H1 (cell line): ENCODE data around the gene CRYBG1. TPM values are rescaled to one million over a fixed set of nuclear protein-coding genes. Genes with fewer than 3 reads are reported as not detected.

ENCODE experiments used
- CTCF ChIA-PET: fragments of 300-600 bp; sonication (Branson Sonifier 250); formaldehyde crosslinking; loops from one replicate; lab custom pipeline; 2021; ENCODE audit not compliant: partially characterized antibody; lab: Charles Lee
- POLR2A ChIA-PET: fragments of 300-600 bp; sonication (Branson Sonifier 250); formaldehyde crosslinking; loops from one replicate; lab custom pipeline; 2021; ENCODE audit warnings: inconsistent platforms; ENCODE audit not compliant: partially characterized antibody; lab: Charles Lee
- DNase-seq, 2 experiments: peaks; one replicate each; pipeline versions ENCODE4 v3.0.0 to v3.0.0-alpha.2; 2010 to 2022; ENCODE audit warnings: low spot score in 2 of 2, low read depth in 1 of 2, mixed read lengths in 1 of 2
- FAIRE-seq: peaks from 2 replicates; lab custom pipeline; 2011; peaks lifted over from hg19 to GRCh38; lab: Jason Lieb, UNC
- H2AFZ ChIP-seq: 2 replicates; pipeline ENCODE4 v1.8.1; 2012; ENCODE audit warnings: low read length, inconsistent platforms
- H2AK5ac ChIP-seq: 2 replicates; pipeline ENCODE4 v1.6.1; 2013; ENCODE audit warnings: low read depth, low read length
- H2BK120ac ChIP-seq: replicated peaks from 2 replicates; pipeline ENCODE3; 2013; ENCODE audit warnings: low read depth, low read length, inconsistent platforms
- H2BK12ac ChIP-seq: 2 replicates; pipeline ENCODE4 v1.6.1; 2013; ENCODE audit warnings: low read depth, low read length
- H2BK15ac ChIP-seq: 2 replicates; pipeline ENCODE4 v1.6.1; 2013; ENCODE audit warnings: low read length
- H2BK20ac ChIP-seq: 2 replicates; pipeline ENCODE4 v1.6.1; 2013; ENCODE audit warnings: low read length
- H2BK5ac ChIP-seq: 2 replicates; pipeline ENCODE4 v1.6.1; 2013; ENCODE audit warnings: low read depth, low read length
- H3K14ac ChIP-seq: 2 replicates; pipeline ENCODE4 v1.6.1; 2013; ENCODE audit warnings: inconsistent platforms; ENCODE audit not compliant: insufficient read length
- H3K18ac ChIP-seq: 2 replicates; pipeline ENCODE4 v1.6.1; 2013; ENCODE audit warnings: low read length; ENCODE audit errors: extremely low read depth
- H3K23ac ChIP-seq: 2 replicates; pipeline ENCODE4 v1.6.1; 2013; ENCODE audit warnings: inconsistent platforms; ENCODE audit not compliant: insufficient read length
- H3K23me2 ChIP-seq: 2 replicates; pipeline ENCODE4 v1.6.1; 2013; ENCODE audit warnings: low read depth, low read length
- H3K27ac ChIP-seq: 2 replicates; pipeline ENCODE4 v1.6.1; 2011; ENCODE audit warnings: low read depth, low read length, inconsistent platforms
- H3K27me3 ChIP-seq, 4 experiments: replicated peaks in 1 of 4; 1 replicate in 1 of 4; 2 replicates in 3 of 4; pipeline versions ENCODE4 v1.6.1 to v1.8.1; 2011 to 2013; ENCODE audit warnings: low read length in 3 of 4, mild to moderate bottlenecking in 3 of 4, inconsistent platforms in 2 of 4, mixed read lengths in 2 of 4, moderate library complexity in 1 of 4; ENCODE audit not compliant: control insufficient read depth in 3 of 4, insufficient read depth in 3 of 4; ENCODE audit errors: extremely low read depth in 1 of 4
- H3K36me3 ChIP-seq, 4 experiments: 2 replicates each; pipeline versions ENCODE4 v1.6.1 to v1.8.1; 2011 to 2013; ENCODE audit warnings: mild to moderate bottlenecking in 4 of 4, low read length in 3 of 4, moderate library complexity in 2 of 4, control low read depth in 1 of 4, inconsistent platforms in 1 of 4; ENCODE audit not compliant: insufficient read depth in 4 of 4, control insufficient read depth in 2 of 4
- H3K4ac ChIP-seq: replicated peaks from 2 replicates; pipeline ENCODE3; 2013; ENCODE audit warnings: low read length, low read depth, mixed read lengths, inconsistent platforms; ENCODE audit not compliant: insufficient read length
- H3K4me1 ChIP-seq, 4 experiments: replicated peaks in 1 of 4; 1 replicate in 1 of 4; 2 replicates in 3 of 4; pipeline versions ENCODE4 v1.6.1 to v1.8.1; 2011 to 2013; ENCODE audit warnings: low read length in 3 of 4, inconsistent platforms in 2 of 4, mixed read lengths in 1 of 4; ENCODE audit not compliant: insufficient read depth in 4 of 4, control insufficient read depth in 3 of 4
- H3K4me2 ChIP-seq, 2 experiments: 2 replicates each; pipeline versions ENCODE4 v1.6.1 to v1.8.1; 2011 to 2013; ENCODE audit warnings: low read depth in 2 of 2, low read length in 2 of 2, control low read depth in 1 of 2, inconsistent platforms in 1 of 2, mild to moderate bottlenecking in 1 of 2; ENCODE audit not compliant: insufficient read depth in 1 of 2
- H3K4me3 ChIP-seq, 4 experiments: fragments of 200-600, 300-600 bp in 1 of 4; sonication (generic), shearing (Covaris generic), sonication (Bioruptor Twin) in 1 of 4; 2 replicates each; pipeline versions ENCODE4 v1.5.1 to v1.8.1; 2011 to 2016; ENCODE audit warnings: low read length in 4 of 4, low read depth in 3 of 4, control low read depth in 2 of 4, inconsistent platforms in 2 of 4, mild to moderate bottlenecking in 2 of 4, mixed read lengths in 1 of 4, moderate library complexity in 1 of 4; ENCODE audit not compliant: insufficient read depth in 2 of 4; ENCODE audit errors: extremely low read depth in 1 of 4
- H3K56ac ChIP-seq: replicated peaks from 2 replicates; pipeline ENCODE3; 2013; ENCODE audit warnings: low read depth, mild to moderate bottlenecking, mixed read lengths, low read length, inconsistent platforms; ENCODE audit not compliant: insufficient read length
- H3K79me1 ChIP-seq: 2 replicates; pipeline ENCODE4 v1.6.1; 2013; ENCODE audit warnings: low read depth, low read length, control low read depth
- H3K79me2 ChIP-seq, 2 experiments: 2 replicates each; pipeline versions ENCODE4 v1.6.1 to v1.8.1; 2012 to 2013; ENCODE audit warnings: low read length in 2 of 2, mild to moderate bottlenecking in 2 of 2, inconsistent platforms in 1 of 2; ENCODE audit not compliant: insufficient read depth in 2 of 2, control insufficient read depth in 1 of 2
- H3K9ac ChIP-seq, 4 experiments: replicated peaks in 1 of 4; 1 replicate in 1 of 4; 2 replicates in 3 of 4; pipeline versions ENCODE4 v1.6.1 to v1.8.1; 2011 to 2013; ENCODE audit warnings: low read depth in 3 of 4, low read length in 3 of 4, control low read depth in 2 of 4, mild to moderate bottlenecking in 2 of 4, moderate library complexity in 2 of 4, inconsistent platforms in 1 of 4; ENCODE audit errors: extremely low read depth in 1 of 4
- H3K9me3 ChIP-seq, 2 experiments: 2 replicates each; pipeline versions ENCODE4 v1.6.1 to v1.8.1; 2012 to 2013; ENCODE audit warnings: mild to moderate bottlenecking in 2 of 2, moderate library complexity in 2 of 2, control low read depth in 1 of 2, inconsistent platforms in 1 of 2, low read depth in 1 of 2, low read length in 1 of 2, mixed read lengths in 1 of 2; ENCODE audit not compliant: insufficient read depth in 2 of 2
- H4K20me1 ChIP-seq, 2 experiments: replicated peaks in 1 of 2; 2 replicates each; pipeline versions ENCODE3 to v1.8.1; 2011 to 2013; ENCODE audit warnings: inconsistent platforms in 2 of 2, low read length in 2 of 2, mild to moderate bottlenecking in 1 of 2; ENCODE audit not compliant: insufficient read depth in 2 of 2, control insufficient read depth in 1 of 2
- H4K5ac ChIP-seq: 2 replicates; pipeline ENCODE4 v1.6.1; 2013; ENCODE audit warnings: low read length, low read depth, mixed read lengths, inconsistent platforms; ENCODE audit not compliant: insufficient read length
- H4K8ac ChIP-seq: 2 replicates; pipeline ENCODE4 v1.8.0; 2013; ENCODE audit warnings: mild to moderate bottlenecking, moderate library complexity, low read length, inconsistent platforms; ENCODE audit not compliant: insufficient read depth; ENCODE audit errors: extremely low read depth
- H4K91ac ChIP-seq: replicated peaks from 2 replicates; pipeline ENCODE3; 2013; ENCODE audit warnings: low read length, mixed read lengths, inconsistent platforms; ENCODE audit not compliant: insufficient read length
- CHD1 ChIP-seq: IDR thresholded peaks from 2 replicates; pipeline ENCODE4 v1.6.1; 2012; ENCODE audit warnings: low read depth, low read length, improper control_type of control experiment
- FOSL1 ChIP-seq: IDR thresholded peaks from 2 replicates; pipeline ENCODE4 v1.6.1; 2011; ENCODE audit warnings: mild to moderate bottlenecking, low read depth, low read length, moderate library complexity; ENCODE audit not compliant: insufficient read depth
- KDM1A ChIP-seq: fragments of 200-600, 300-600 bp; sonication (generic); IDR thresholded peaks from 2 replicates; pipeline ENCODE4 v1.7.1; 2016; ENCODE audit warnings: mild to moderate bottlenecking, low read length, borderline replicate concordance
- NANOG ChIP-seq: IDR thresholded peaks from 2 replicates; pipeline ENCODE4 v1.6.1; 2011; ENCODE audit warnings: low read length, low read depth, mild to moderate bottlenecking, inconsistent platforms; ENCODE audit not compliant: insufficient read depth, poor library complexity, severe bottlenecking
- RNF2 ChIP-seq: fragments of 200-900, 300-1000 bp; sonication (generic); IDR thresholded peaks from 2 replicates; pipeline ENCODE4 v1.7.1; 2016; ENCODE audit warnings: borderline replicate concordance, low read depth, mild to moderate bottlenecking, antibody characterized with exemption, low read length; ENCODE audit not compliant: poor library complexity, severe bottlenecking; ENCODE audit errors: missing control alignments
- SP4 ChIP-seq: IDR thresholded peaks from 2 replicates; pipeline ENCODE4 v1.6.1; 2012; ENCODE audit warnings: low read length, inconsistent platforms
- WGBS, 2 experiments: shearing (Covaris generic) in 1 of 2; methylation state at CpG; one replicate each; pipeline versions ENCODE4 v1.1.6 to v1.1.7; 2013 to 2015; ENCODE audit warnings: low lambda C conversion rate in 2 of 2, mixed read lengths in 2 of 2, inconsistent platforms in 1 of 2, low coverage in 1 of 2, missing lambda C conversion rate in 1 of 2; ENCODE audit not compliant: insufficient replicate concordance in 2 of 2, insufficient coverage in 1 of 2, insufficient read length in 1 of 2; ENCODE audit errors: extremely low coverage in 1 of 2, missing lambda C conversion rate in 1 of 2; 5-methylcytosine and 5-hydroxymethylcytosine counted together
- polyA plus RNA-seq, 7 experiments: library from polyadenylated mRNA; depleted of rRNA in 3 of 7; stranded (reverse) in 5 of 7; unstranded in 2 of 7; fragments of >200 nt in 5 of 7; fragments of 200-250 nt in 2 of 7; gene quantifications; 1 replicate in 5 of 7; 2 replicates in 1 of 7; 4 replicates in 1 of 7; pipeline versions ENCODE4 v1.2.1 to v1.2.3, GENCODE V29; 2011 to 2013; ENCODE audit warnings: missing spikeins in 2 of 7, mixed read lengths in 2 of 7
- total RNA-seq: library from RNA; stranded (reverse); fragmentation: NEBNext Ultra II Directional; extraction: Animal tissue kit (Norgen Biotek cat#: 25700); gene quantifications from 2 replicates; pipeline ENCODE4 v1.2.1, GENCODE V29; 2021

Gene CRYBG1
- total and polyA plus RNA-seq, 2 of the 8 experiments (the other 6 are each of a cell fraction or from before 2014, with no cell fraction given), result 2.2 to 11.6 TPM

GRCh38 chr6:106549521-106549920 is 189.0 kb downstream of the CRYBG1 start:
- FAIRE-seq, result no peak
- DNase-seq, result no peak
- Histone ChIP-seq H3K56ac (no peak overlapping the region), H3K27ac (no peak overlapping the region), H3K4me2 (no peak overlapping the region), H2AK5ac (no peak overlapping the region), H3K79me1 (no peaks in the 10 kb centered on the region), H3K4ac (no peak overlapping the region), H3K23me2 (no peaks in the 10 kb centered on the region), H2BK20ac (no peak overlapping the region), H2BK12ac (no peak overlapping the region), H3K23ac (no peak overlapping the region), H3K9me3 (no peaks in the 10 kb centered on the region), H3K9ac (no peak overlapping the region), H3K36me3 (0 out of 8 replicates have a peak, but pooled peaks cover 0 to 2% (median 0%) of the 10 kb centered on the region in 4 experiments), H3K27me3 (no peaks in the 10 kb centered on the region), H4K20me1 (no peaks in the 10 kb centered on the region), H2AFZ (no peak overlapping the region), H4K91ac (no peak overlapping the region), H2BK5ac (no peak overlapping the region), H3K4me3 (no peak overlapping the region), H2BK120ac (no peak overlapping the region), H3K4me1 (peaks cover 0 to 4% (median 3%) of the 10 kb centered on the region in 4 experiments; a peak in 3 of 7 replicates), H3K18ac (no peak overlapping the region), H3K79me2 (no peaks in the 10 kb centered on the region), H3K14ac (no peak overlapping the region), H4K5ac (no peak overlapping the region), H4K8ac (no peak overlapping the region), H2BK15ac (no peak overlapping the region)
- no peak for TF ChIP-seq FOSL1
- TF ChIP-seq NANOG, result no peak
- no peak for TF ChIP-seq CHD1
- TF ChIP-seq SP4, result no peak
- no peak for TF ChIP-seq RNF2
- no peak for TF ChIP-seq KDM1A
- WGBS, 2 experiments, result 89% methylated on average over 1 of the region's 1 CpG; no CpG with 5 or more reads in 1 of the 2 experiments
- CTCF ChIA-PET, result interaction anchor here (1.7 kb wide), 1 partner anchor 210 kb away, joined by 4 read pairs; no protein-coding TSS in a partner anchor
- POLR2A ChIA-PET, result no interaction called here
